H9 (cell line): ENCODE results near the gene STK32B. TPM values are rescaled to one million over a fixed set of nuclear protein-coding genes. Genes with fewer than 3 reads are reported as not detected.

Experiments used
- DNase-seq: peaks from one replicate; pipeline ENCODE4 v3.0.0-alpha.2; 2017
- H2AFZ ChIP-seq: one replicate; pipeline ENCODE4 v1.6.1; 2013; ENCODE audit warnings: mild to moderate bottlenecking, low read length, control low read depth, moderate library complexity
- H2AK5ac ChIP-seq: 2 replicates; pipeline ENCODE4 v1.6.1; 2013; ENCODE audit warnings: low read length, control low read depth, mixed read lengths; ENCODE audit not compliant: insufficient read length
- H2BK120ac ChIP-seq: one replicate; pipeline ENCODE4 v1.6.1; 2013; ENCODE audit warnings: low read depth, mild to moderate bottlenecking, low read length, control low read depth, inconsistent platforms; ENCODE audit not compliant: poor library complexity, severe bottlenecking
- H2BK12ac ChIP-seq: 2 replicates; pipeline ENCODE4 v1.6.1; 2013; ENCODE audit warnings: low read length, control low read depth, mixed read lengths, low read depth; ENCODE audit not compliant: insufficient read length
- H2BK15ac ChIP-seq: 2 replicates; pipeline ENCODE4 v1.6.1; 2013; ENCODE audit warnings: low read depth, low read length, control low read depth
- H2BK20ac ChIP-seq: one replicate; pipeline ENCODE4 v1.6.1; 2013; ENCODE audit warnings: low read depth, mild to moderate bottlenecking, low read length, control low read depth, inconsistent platforms; ENCODE audit not compliant: poor library complexity, severe bottlenecking
- H2BK5ac ChIP-seq: 2 replicates; pipeline ENCODE4 v1.6.1; 2013; ENCODE audit warnings: low read length, control low read depth, mixed read lengths; ENCODE audit not compliant: insufficient read length
- H3K14ac ChIP-seq: 2 replicates; pipeline ENCODE4 v1.6.1; 2013; ENCODE audit warnings: low read length, control low read depth; ENCODE audit not compliant: insufficient read depth
- H3K18ac ChIP-seq: 2 replicates; pipeline ENCODE4 v1.6.1; 2013; ENCODE audit warnings: low read depth, mild to moderate bottlenecking, mixed read lengths, low read length, control low read depth; ENCODE audit not compliant: insufficient read length
- H3K23ac ChIP-seq: 2 replicates; pipeline ENCODE4 v1.6.1; 2013; ENCODE audit warnings: low read length, control low read depth, mixed read lengths, low read depth; ENCODE audit not compliant: insufficient read length
- H3K23me2 ChIP-seq: 2 replicates; pipeline ENCODE4 v1.6.1; 2013; ENCODE audit warnings: low read depth, mild to moderate bottlenecking, mixed read lengths, low read length, control low read depth; ENCODE audit not compliant: insufficient read length, poor library complexity, severe bottlenecking
- H3K27ac ChIP-seq: 2 replicates; pipeline ENCODE4 v1.5.1; 2013; ENCODE audit warnings: low read length, control low read depth, mixed read lengths, low read depth; ENCODE audit not compliant: insufficient read length
- H3K27me3 ChIP-seq: 2 replicates; pipeline ENCODE4 v1.6.1; 2013; ENCODE audit warnings: low read length, control low read depth, inconsistent platforms; ENCODE audit not compliant: insufficient read depth
- H3K4ac ChIP-seq: 2 replicates; pipeline ENCODE4 v1.6.1; 2013; ENCODE audit warnings: low read depth, mild to moderate bottlenecking, control low read depth, inconsistent platforms, low read length, moderate library complexity
- H3K4me1 ChIP-seq: 2 replicates; pipeline ENCODE4 v1.6.1; 2013; ENCODE audit warnings: low read length, control low read depth, inconsistent platforms; ENCODE audit not compliant: insufficient read depth
- H3K4me2 ChIP-seq: 2 replicates; pipeline ENCODE4 v1.6.1; 2013; ENCODE audit warnings: low read length, control low read depth, mixed read lengths; ENCODE audit not compliant: insufficient read length, insufficient read depth
- H3K56ac ChIP-seq: 2 replicates; pipeline ENCODE4 v1.6.1; 2013; ENCODE audit warnings: low read depth, mild to moderate bottlenecking, mixed read lengths, low read length, control low read depth; ENCODE audit not compliant: insufficient read length
- H3K79me1 ChIP-seq: 2 replicates; pipeline ENCODE4 v1.6.1; 2013; ENCODE audit warnings: low read depth, mild to moderate bottlenecking, moderate library complexity, low read length, control low read depth, inconsistent platforms; ENCODE audit not compliant: insufficient read depth, poor library complexity, severe bottlenecking
- H3K79me2 ChIP-seq: 2 replicates; pipeline ENCODE4 v1.6.1; 2013; ENCODE audit warnings: low read length, control low read depth, inconsistent platforms; ENCODE audit not compliant: insufficient read depth
- H3K9ac ChIP-seq: 2 replicates; pipeline ENCODE4 v1.6.1; 2013; ENCODE audit warnings: low read length, control low read depth, mixed read lengths; ENCODE audit not compliant: insufficient read length; ENCODE audit errors: extremely low read depth
- H3K9me3 ChIP-seq: one replicate; pipeline ENCODE4 v1.6.1; 2013; ENCODE audit warnings: low read depth, low read length, inconsistent platforms; ENCODE audit not compliant: control insufficient read depth
- H3T11ph ChIP-seq: one replicate; pipeline ENCODE4 v1.6.1; 2013; ENCODE audit warnings: mild to moderate bottlenecking, low read length, control low read depth, inconsistent platforms
- H4K20me1 ChIP-seq: one replicate; pipeline ENCODE4 v1.6.1; 2013; ENCODE audit not compliant: control insufficient read depth, insufficient read length, insufficient read depth
- H4K5ac ChIP-seq: 2 replicates; pipeline ENCODE4 v1.6.1; 2013; ENCODE audit warnings: low read depth, mild to moderate bottlenecking, mixed read lengths, low read length, control low read depth; ENCODE audit not compliant: insufficient read length
- H4K8ac ChIP-seq: replicated peaks from 2 replicates; pipeline ENCODE4 v1.6.1; 2013; ENCODE audit warnings: low read length, control low read depth, mixed read lengths, low read depth; ENCODE audit not compliant: insufficient read length
- H4K91ac ChIP-seq: 2 replicates; pipeline ENCODE4 v1.6.1; 2013; ENCODE audit warnings: low read depth, mild to moderate bottlenecking, moderate library complexity, mixed read lengths, low read length, control low read depth; ENCODE audit not compliant: insufficient read length
- H3K27ac Mint-ChIP-seq, 3 experiments: 2 replicates in 2 of 3; 3 replicates in 1 of 3; pipeline ENCODE4 v1.8.0; 2020 to 2021; ENCODE audit warnings: mixed read lengths in 3 of 3, mild to moderate bottlenecking in 1 of 3, moderate library complexity in 1 of 3
- H3K27me3 Mint-ChIP-seq: 2 replicates; pipeline ENCODE4 v1.8.0; 2021; ENCODE audit warnings: low read depth, mild to moderate bottlenecking, moderate library complexity, mixed read lengths
- H3K36me3 Mint-ChIP-seq, 3 experiments: 2 replicates in 2 of 3; 3 replicates in 1 of 3; pipeline ENCODE4 v1.8.0; 2020 to 2021; ENCODE audit warnings: low read depth in 3 of 3, mixed read lengths in 3 of 3; ENCODE audit not compliant: insufficient read depth in 1 of 3
- H3K4me1 Mint-ChIP-seq, 2 experiments: 2 replicates each; pipeline ENCODE4 v1.8.0; 2020; ENCODE audit warnings: mixed read lengths in 2 of 2
- H3K4me3 Mint-ChIP-seq, 2 experiments: 2 replicates in 1 of 2; 3 replicates in 1 of 2; pipeline ENCODE4 v1.8.0; 2020 to 2021; ENCODE audit warnings: mild to moderate bottlenecking in 2 of 2, mixed read lengths in 2 of 2, moderate library complexity in 1 of 2
- H3K9me3 Mint-ChIP-seq, 2 experiments: 2 replicates in 1 of 2; 3 replicates in 1 of 2; pipeline ENCODE4 v1.8.0; 2020; ENCODE audit warnings: mild to moderate bottlenecking in 2 of 2, mixed read lengths in 2 of 2, moderate library complexity in 1 of 2
- CTCF ChIP-seq: fragments of 200-600 bp; sonication (generic); conservative IDR thresholded peaks from 3 replicates; pipeline ENCODE4 v1.8.0; 2021; ENCODE audit warnings: antibody characterized with exemption, mild to moderate bottlenecking
- WGBS: extraction: QIAGEN DNeasy Blood & Tissue Kit; methylation state at CpG from one replicate; pipeline ENCODE4 v1.1.7; 2013; ENCODE audit warnings: missing lambda C conversion rate, low lambda C conversion rate, mixed read lengths; ENCODE audit not compliant: insufficient read length; ENCODE audit errors: extremely low coverage; 5-methylcytosine and 5-hydroxymethylcytosine counted together
- total RNA-seq: library from RNA; stranded (reverse); gene quantifications from 2 replicates; pipeline ENCODE4 v1.2.1, GENCODE V29; 2021

Gene STK32B
- total RNA-seq, 1 experiment from 2014 or later: 1.0 TPM

- H3K18ac ChIP-seq: no peak overlapping the region
- no peaks in the 10 kb centered on the region for H3K4me1 Mint-ChIP-seq
- WGBS: no CpG with 5 or more reads among the region's 6 CpGs
Measured at GRCh38 chr4:5379895-5380294, 328.6 kb downstream of the STK32B start.

More at GRCh38 chr4:5379895-5380294, 328.6 kb downstream of the STK32B start:
- no peaks in the 10 kb centered on the region; a peak in 1 of 7 replicates for H3K36me3 Mint-ChIP-seq
- no peak overlapping the region for H3K27ac Mint-ChIP-seq
- Histone ChIP-seq H4K20me1 (no peaks in the 10 kb centered on the region), H4K91ac (no peak overlapping the region), H3K4me1 (no peaks in the 10 kb centered on the region), H2AFZ (no peak overlapping the region), H2AK5ac (no peak overlapping the region), H2BK20ac (no peak overlapping the region), H2BK120ac (no peak overlapping the region), H3K9me3 (no peaks in the 10 kb centered on the region), H2BK15ac (no peak overlapping the region), H3K23ac (no peak overlapping the region), H3K14ac (no peak overlapping the region; the same call in 1 of the 2 replicates), H2BK12ac (no peak overlapping the region), H3K79me1 (no peaks in the 10 kb centered on the region), H4K8ac (no peak overlapping the region), H3K9ac (no peak overlapping the region), H3K4ac (no peak overlapping the region), H3K79me2 (no peaks in the 10 kb centered on the region), H3K23me2 (no peaks in the 10 kb centered on the region), H3K27me3 (no peaks in the 10 kb centered on the region), H3K27ac (no peak overlapping the region), H3K56ac (no peak overlapping the region), H2BK5ac (no peak overlapping the region), H3T11ph (no peak overlapping the region), H3K4me2 (no peak overlapping the region), H4K5ac (no peak overlapping the region)
- peaks cover 4 to 6% of the 10 kb centered on the region in 2 experiments; a peak in 3 of 5 replicates for H3K9me3 Mint-ChIP-seq
- no peak for TF ChIP-seq CTCF
- H3K4me3 Mint-ChIP-seq: no peak overlapping the region
- DNase-seq: no peak
- peaks cover 11% of the 10 kb centered on the region for H3K27me3 Mint-ChIP-seq
